GM18519 (cell line): ENCODE measurements around the gene NF1.
"Not testable (repeated sequence)": the region's sequence is repeated elsewhere in the genome, so short reads cannot be mapped to it uniquely, and the experiment has no call there.

Experiments
- ATAC-seq: cut with Tn5 transposase; IDR thresholded peaks from one replicate; pipeline ENCODE4 v1.9.1; 2021; ENCODE audit warnings: mild to moderate bottlenecking, moderate library complexity; ENCODE audit not compliant: unreplicated experiment, low FRiP score

NF1 gene

GRCh38 chr17:31122746-31123145, 28.0 kb downstream of the NF1 start:
- ATAC-seq, result no peak

- ATAC-seq, result no peak
Measured at GRCh38 chr17:31126318-31126717, 31.5 kb downstream of the NF1 start.

GRCh38 chr17:31128241-31128640, 33.5 kb downstream of the NF1 start:
- no peak for ATAC-seq

GRCh38 chr17:31130286-31131224, 35.8 kb downstream of the NF1 start:
- no peak for ATAC-seq

GRCh38 chr17:31131299-31131698, 36.5 kb downstream of the NF1 start:
- no peak for ATAC-seq

- no peak for ATAC-seq
Measured at GRCh38 chr17:31132977-31133376, 38.2 kb downstream of the NF1 start.

GRCh38 chr17:31134576-31134975, 39.8 kb downstream of the NF1 start:
- no peak for ATAC-seq

GRCh38 chr17:31136319-31136718, 41.5 kb downstream of the NF1 start:
- no peak for ATAC-seq

- no peak for ATAC-seq
Measured at GRCh38 chr17:31140111-31140510, 45.3 kb downstream of the NF1 start.

- ATAC-seq, result no peak
Measured at GRCh38 chr17:31144428-31144827, 49.7 kb downstream of the NF1 start.

- no peak for ATAC-seq
Measured at GRCh38 chr17:31144836-31145235, 50.1 kb downstream of the NF1 start.

GRCh38 chr17:31147507-31148202, 52.9 kb downstream of the NF1 start:
- ATAC-seq, result no peak

- no peak for ATAC-seq
Measured at GRCh38 chr17:31148205-31148604, 53.4 kb downstream of the NF1 start.

- ATAC-seq, result no peak
Measured at GRCh38 chr17:31152271-31152670, 57.5 kb downstream of the NF1 start.

GRCh38 chr17:31155208-31155810, 60.5 kb downstream of the NF1 start:
- ATAC-seq, result no peak

- no peak for ATAC-seq
Measured at GRCh38 chr17:31156326-31156725, 61.5 kb downstream of the NF1 start.

- not testable (repeated sequence) for ATAC-seq
Measured at GRCh38 chr17:31156864-31157263, 62.1 kb downstream of the NF1 start.

- ATAC-seq, result no peak
Measured at GRCh38 chr17:31158746-31159377, 64.1 kb downstream of the NF1 start.

- no peak for ATAC-seq
Measured at GRCh38 chr17:31163091-31163781, 68.5 kb downstream of the NF1 start.

- ATAC-seq, result no peak
Measured at GRCh38 chr17:31167111-31167510, 72.3 kb downstream of the NF1 start.
